HCT116 (cell line): Measurements from ENCODE around the gene CHID1.

Experiments used
- CTCF ChIP-seq, 3 experiments: fragments of 200-600 bp in 1 of 3; sonication (generic) in 1 of 3; IDR thresholded peaks in 2 of 3; conservative IDR thresholded peaks in 1 of 3; 2 replicates each; pipeline ENCODE4 v1.5.1; 2012 to 2017; ENCODE audit warnings: low read depth in 2 of 3, low read length in 2 of 3, antibody characterized with exemption in 1 of 3, borderline replicate concordance in 1 of 3, control low read depth in 1 of 3, mild to moderate bottlenecking in 1 of 3, mixed read lengths in 1 of 3, mixed run types in 1 of 3, moderate library complexity in 1 of 3; ENCODE audit not compliant: insufficient read depth in 1 of 3
- ELF1 ChIP-seq: IDR thresholded peaks from 2 replicates; pipeline ENCODE4 v1.6.1; 2012; ENCODE audit warnings: low read depth, borderline replicate concordance
- EZH2 ChIP-seq: fragments of 200-600 bp; sonication (generic); IDR thresholded peaks from 2 replicates; pipeline ENCODE4 v1.6.1; 2017; ENCODE audit warnings: antibody characterized with exemption, mixed run types
- POLR2A ChIP-seq: IDR thresholded peaks from 2 replicates; pipeline ENCODE4 v1.7.0; 2011; ENCODE audit warnings: borderline replicate concordance; ENCODE audit not compliant: insufficient read depth, insufficient read length; ENCODE audit errors: extremely low read depth
- RAD21 ChIP-seq: IDR thresholded peaks from 2 replicates; pipeline ENCODE4 v1.6.1; 2012; ENCODE audit warnings: low read depth, mild to moderate bottlenecking
- ZBTB33 ChIP-seq: IDR thresholded peaks from 2 replicates; pipeline ENCODE4 v1.6.1; 2011; ENCODE audit warnings: mild to moderate bottlenecking, low read length, moderate library complexity; ENCODE audit not compliant: insufficient replicate concordance; ENCODE audit errors: extremely low read depth
- TF ChIP-seq, protein P1 (sequence below): IDR thresholded peaks from 2 replicates; pipeline ENCODE4 v1.6.1; 2012

GRCh38 chr11:865462-866430 is 44.9 kb downstream of the CHID1 start:
- TF ChIP-seq CTCF (IDR thresholded peaks at IDR 0.05 in 2 of 3, conservative IDR thresholded peaks at IDR 0.05 in 1 of 3; ENCODE audit: borderline replicate concordance in 1 of 3, insufficient read depth in 1 of 3, low read depth in 2 of 3, low read length in 2 of 3) (no peak), POLR2A (no peak), RAD21 (no peak), ELF1 (no peak), ZBTB33 (no peak), EZH2 (no peak)
- TF ChIP-seq, protein P1, sequence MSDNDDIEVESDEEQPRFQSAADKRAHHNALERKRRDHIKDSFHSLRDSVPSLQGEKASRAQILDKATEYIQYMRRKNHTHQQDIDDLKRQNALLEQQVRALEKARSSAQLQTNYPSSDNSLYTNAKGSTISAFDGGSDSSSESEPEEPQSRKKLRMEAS = no peak
